Measurements from ENCODE around the gene VAMP2. TPM values are rescaled to one million over a fixed set of nuclear protein-coding genes. Genes with fewer than 3 reads are reported as not detected.

VAMP2 gene
- polyA plus RNA-seq, 2 of the 4 experiments (the other 2 are of a cell fraction), result 19.2 to 21.7 TPM

DNA sequence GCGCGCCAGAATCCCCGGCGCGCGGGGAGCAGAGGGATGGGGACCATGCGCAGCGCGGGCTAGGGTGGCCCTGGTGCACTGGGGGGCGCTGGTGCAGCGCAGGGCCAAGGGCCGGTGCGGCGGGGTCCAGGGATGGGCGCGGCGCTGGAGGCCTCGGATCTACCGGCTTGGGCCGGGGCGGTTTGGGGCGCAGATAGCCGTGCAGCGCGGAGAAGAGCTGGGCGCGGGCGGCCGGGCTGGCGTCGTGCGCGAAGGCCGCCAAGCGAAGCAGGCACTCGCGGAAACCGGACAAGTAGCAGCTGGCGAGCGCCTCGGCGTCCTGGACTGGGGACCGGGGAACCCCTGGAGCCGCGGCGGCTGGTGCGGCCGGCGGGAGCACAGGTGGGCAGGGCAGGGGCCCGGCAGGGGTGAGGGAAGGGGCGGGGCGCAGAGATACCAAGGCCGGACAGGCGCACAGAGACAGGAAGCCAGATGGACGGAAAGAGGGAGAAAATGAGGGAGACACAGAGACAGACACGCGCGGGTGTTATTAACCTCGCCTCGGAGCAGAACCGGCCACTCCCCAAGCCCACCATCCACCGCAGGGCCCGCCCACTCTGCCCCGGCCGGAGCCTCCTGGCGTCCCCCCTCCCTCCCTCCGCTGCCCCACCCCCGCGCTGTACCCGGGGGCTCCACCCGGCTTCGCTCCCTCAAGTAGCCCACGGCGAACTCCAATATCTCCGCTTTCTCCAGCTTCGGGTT is 40.9 kb downstream of the VAMP2 start:
- no peak for TF ChIP-seq NR3C1 (IDR thresholded peaks at IDR 0.05)
- TF ChIP-seq EHMT2 (IDR thresholded peaks at IDR 0.05; ENCODE audit: low read depth), result no peak
- TF ChIP-seq GATA3 (IDR thresholded peaks at IDR 0.05; ENCODE audit: borderline replicate concordance), result 0 out of 2 replicates have a peak, but pooled peaks have one; percentile 19
- TF ChIP-seq, protein P1, sequence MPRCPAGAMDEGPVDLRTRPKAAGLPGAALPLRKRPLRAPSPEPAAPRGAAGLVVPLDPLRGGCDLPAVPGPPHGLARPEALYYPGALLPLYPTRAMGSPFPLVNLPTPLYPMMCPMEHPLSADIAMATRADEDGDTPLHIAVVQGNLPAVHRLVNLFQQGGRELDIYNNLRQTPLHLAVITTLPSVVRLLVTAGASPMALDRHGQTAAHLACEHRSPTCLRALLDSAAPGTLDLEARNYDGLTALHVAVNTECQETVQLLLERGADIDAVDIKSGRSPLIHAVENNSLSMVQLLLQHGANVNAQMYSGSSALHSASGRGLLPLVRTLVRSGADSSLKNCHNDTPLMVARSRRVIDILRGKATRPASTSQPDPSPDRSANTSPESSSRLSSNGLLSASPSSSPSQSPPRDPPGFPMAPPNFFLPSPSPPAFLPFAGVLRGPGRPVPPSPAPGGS (IDR thresholded peaks at IDR 0.05), result 0 out of 3 replicates have a peak, but pooled peaks have one; percentile 20
- TF ChIP-seq SMC3 (IDR thresholded peaks at IDR 0.05), result peak; percentile 81
- TF ChIP-seq, protein P2, sequence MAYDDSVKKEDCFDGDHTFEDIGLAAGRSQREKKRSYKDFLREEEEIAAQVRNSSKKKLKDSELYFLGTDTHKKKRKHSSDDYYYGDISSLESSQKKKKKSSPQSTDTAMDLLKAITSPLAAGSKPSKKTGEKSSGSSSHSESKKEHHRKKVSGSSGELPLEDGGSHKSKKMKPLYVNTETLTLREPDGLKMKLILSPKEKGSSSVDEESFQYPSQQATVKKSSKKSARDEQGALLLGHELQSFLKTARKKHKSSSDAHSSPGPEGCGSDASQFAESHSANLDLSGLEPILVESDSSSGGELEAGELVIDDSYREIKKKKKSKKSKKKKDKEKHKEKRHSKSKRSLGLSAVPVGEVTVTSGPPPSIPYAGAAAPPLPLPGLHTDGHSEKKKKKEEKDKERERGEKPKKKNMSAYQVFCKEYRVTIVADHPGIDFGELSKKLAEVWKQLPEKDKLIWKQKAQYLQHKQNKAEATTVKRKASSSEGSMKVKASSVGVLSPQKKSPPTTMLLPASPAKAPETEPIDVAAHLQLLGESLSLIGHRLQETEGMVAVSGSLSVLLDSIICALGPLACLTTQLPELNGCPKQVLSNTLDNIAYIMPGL (CRISPR knock-in tag; IDR thresholded peaks at IDR 0.05; ENCODE audit: borderline replicate concordance), result peak; percentile 95
- TF ChIP-seq RAD21 (conservative IDR thresholded peaks at IDR 0.05 in 1 of 2, IDR thresholded peaks at IDR 0.05 in 1 of 2), result peak; percentile 81 to 94
- no peak for TF ChIP-seq CBX8 (IDR thresholded peaks at IDR 0.05)
- TF ChIP-seq JUNB (IDR thresholded peaks at IDR 0.05), result no peak
- TF ChIP-seq KDM5A (IDR thresholded peaks at IDR 0.05), result peak; percentile 67
- no peak for TF ChIP-seq HDAC2 (IDR thresholded peaks at IDR 0.05)
- no peak for TF ChIP-seq TFCP2L1 (CRISPR knock-in tag; IDR thresholded peaks at IDR 0.05)
- TF ChIP-seq FOXS1 (CRISPR knock-in tag; IDR thresholded peaks at IDR 0.05), result no peak
- TF ChIP-seq, protein P3, sequence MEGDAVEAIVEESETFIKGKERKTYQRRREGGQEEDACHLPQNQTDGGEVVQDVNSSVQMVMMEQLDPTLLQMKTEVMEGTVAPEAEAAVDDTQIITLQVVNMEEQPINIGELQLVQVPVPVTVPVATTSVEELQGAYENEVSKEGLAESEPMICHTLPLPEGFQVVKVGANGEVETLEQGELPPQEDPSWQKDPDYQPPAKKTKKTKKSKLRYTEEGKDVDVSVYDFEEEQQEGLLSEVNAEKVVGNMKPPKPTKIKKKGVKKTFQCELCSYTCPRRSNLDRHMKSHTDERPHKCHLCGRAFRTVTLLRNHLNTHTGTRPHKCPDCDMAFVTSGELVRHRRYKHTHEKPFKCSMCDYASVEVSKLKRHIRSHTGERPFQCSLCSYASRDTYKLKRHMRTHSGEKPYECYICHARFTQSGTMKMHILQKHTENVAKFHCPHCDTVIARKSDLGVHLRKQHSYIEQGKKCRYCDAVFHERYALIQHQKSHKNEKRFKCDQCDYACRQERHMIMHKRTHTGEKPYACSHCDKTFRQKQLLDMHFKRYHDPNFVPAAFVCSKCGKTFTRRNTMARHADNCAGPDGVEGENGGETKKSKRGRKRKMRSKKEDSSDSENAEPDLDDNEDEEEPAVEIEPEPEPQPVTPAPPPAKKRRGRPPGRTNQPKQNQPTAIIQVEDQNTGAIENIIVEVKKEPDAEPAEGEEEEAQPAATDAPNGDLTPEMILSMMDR (IDR thresholded peaks at IDR 0.05), result peak; percentile 92
- TF ChIP-seq PHF8 (IDR thresholded peaks at IDR 0.05; ENCODE audit: borderline replicate concordance, low read depth), result peak; percentile 50; the same call in 1 of the 2 replicates
- TF ChIP-seq, protein P4, sequence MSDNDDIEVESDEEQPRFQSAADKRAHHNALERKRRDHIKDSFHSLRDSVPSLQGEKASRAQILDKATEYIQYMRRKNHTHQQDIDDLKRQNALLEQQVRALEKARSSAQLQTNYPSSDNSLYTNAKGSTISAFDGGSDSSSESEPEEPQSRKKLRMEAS (IDR thresholded peaks at IDR 0.05), result peak; percentile 71
- TF ChIP-seq, protein P5, sequence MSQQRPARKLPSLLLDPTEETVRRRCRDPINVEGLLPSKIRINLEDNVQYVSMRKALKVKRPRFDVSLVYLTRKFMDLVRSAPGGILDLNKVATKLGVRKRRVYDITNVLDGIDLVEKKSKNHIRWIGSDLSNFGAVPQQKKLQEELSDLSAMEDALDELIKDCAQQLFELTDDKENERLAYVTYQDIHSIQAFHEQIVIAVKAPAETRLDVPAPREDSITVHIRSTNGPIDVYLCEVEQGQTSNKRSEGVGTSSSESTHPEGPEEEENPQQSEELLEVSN (IDR thresholded peaks at IDR 0.05; ENCODE audit: borderline replicate concordance, low read depth), result peak; percentile 77
- no peak for TF ChIP-seq ZSCAN20 (CRISPR knock-in tag; IDR thresholded peaks at IDR 0.05)
- TF ChIP-seq, protein P6, sequence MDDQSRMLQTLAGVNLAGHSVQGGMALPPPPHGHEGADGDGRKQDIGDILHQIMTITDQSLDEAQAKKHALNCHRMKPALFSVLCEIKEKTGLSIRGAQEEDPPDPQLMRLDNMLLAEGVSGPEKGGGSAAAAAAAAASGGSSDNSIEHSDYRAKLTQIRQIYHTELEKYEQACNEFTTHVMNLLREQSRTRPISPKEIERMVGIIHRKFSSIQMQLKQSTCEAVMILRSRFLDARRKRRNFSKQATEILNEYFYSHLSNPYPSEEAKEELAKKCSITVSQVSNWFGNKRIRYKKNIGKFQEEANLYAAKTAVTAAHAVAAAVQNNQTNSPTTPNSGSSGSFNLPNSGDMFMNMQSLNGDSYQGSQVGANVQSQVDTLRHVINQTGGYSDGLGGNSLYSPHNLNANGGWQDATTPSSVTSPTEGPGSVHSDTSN (IDR thresholded peaks at IDR 0.05), result 0 out of 2 replicates have a peak, but pooled peaks have one; percentile 35
- no peak for TF ChIP-seq KDM1A (IDR thresholded peaks at IDR 0.05; ENCODE audit: low read depth)
- TF ChIP-seq MYC (IDR thresholded peaks at IDR 0.05; ENCODE audit: borderline replicate concordance, low read length), result 0 out of 2 replicates have a peak, but pooled peaks have one; percentile 50
- no peak for TF ChIP-seq CHD4 (IDR thresholded peaks at IDR 0.05; ENCODE audit: borderline replicate concordance)
- TF ChIP-seq RNF2 (IDR thresholded peaks at IDR 0.05; ENCODE audit: borderline replicate concordance, low read depth), result 0 out of 2 replicates have a peak, but pooled peaks have one; percentile 34
- Histone ChIP-seq H3K27ac (peak overlapping the region; percentile 61 to 83), H3K4me2 (peak overlapping the region; percentile 95), H3K9me3 (no peaks in the 10 kb centered on the region), H3K4me3 (peak overlapping the region; percentile 56), H3K4me1 (peaks cover 27% of the 10 kb centered on the region)
- ChIA-PET CTCF (interaction anchor here (0.6 to 8.1 kb wide), 30 partner anchors 10 to 249 kb away, joined by 3 to 116 read pairs (median 4); partner anchors contain the start of genes BORCS6, TMEM107 and VAMP2), POLR2A (interaction anchor here (1.1 to 3.9 kb wide), 5 partner anchors 35 to 126 kb away, joined by 3 to 35 read pairs (median 7); partner anchors contain the start of gene CTC1)
- ATAC-seq, result peak; percentile 15 to 61
- 3% methylated on average over 29 of the region's 76 CpGs for WGBS (ENCODE audit: missing lambda C conversion rate)
- DNase-seq (ENCODE audit: low read depth in 1 of 2, low spot score in 1 of 2), result peak; percentile 78 to 92
- FAIRE-seq, result no peak
